NCI-H2107 (cell line): Measurements from ENCODE around the gene OSTC.
"Not testable (repeated sequence)": the region's sequence is repeated elsewhere in the genome, so short reads cannot be mapped to it uniquely, and the experiment has no call there.

Experiments used
- DNase-seq: peaks from one replicate; lab custom pipeline; 2025; lab: John Stamatoyannopoulos, UW

The OSTC gene

DNA sequence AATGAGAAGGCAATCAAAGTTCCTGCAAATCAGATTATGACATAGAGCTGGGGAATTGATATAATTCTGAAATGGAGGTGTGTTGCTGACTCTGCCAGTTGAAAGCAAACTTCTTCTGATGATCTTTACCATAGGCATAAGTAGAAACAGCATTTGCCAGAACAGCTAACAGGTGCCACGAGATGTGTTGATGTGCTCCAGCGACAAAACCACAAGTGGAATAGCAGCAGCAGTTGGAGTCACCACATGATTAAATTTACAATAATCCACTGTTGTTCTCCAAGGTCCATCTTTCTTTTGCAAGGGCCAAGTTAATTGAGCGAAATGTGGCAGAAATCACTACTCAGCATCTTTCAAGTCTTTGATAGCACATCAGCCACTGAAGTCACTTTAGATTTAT lies 3.7 kb upstream of the OSTC start:
- DNase-seq: no peak

DNA sequence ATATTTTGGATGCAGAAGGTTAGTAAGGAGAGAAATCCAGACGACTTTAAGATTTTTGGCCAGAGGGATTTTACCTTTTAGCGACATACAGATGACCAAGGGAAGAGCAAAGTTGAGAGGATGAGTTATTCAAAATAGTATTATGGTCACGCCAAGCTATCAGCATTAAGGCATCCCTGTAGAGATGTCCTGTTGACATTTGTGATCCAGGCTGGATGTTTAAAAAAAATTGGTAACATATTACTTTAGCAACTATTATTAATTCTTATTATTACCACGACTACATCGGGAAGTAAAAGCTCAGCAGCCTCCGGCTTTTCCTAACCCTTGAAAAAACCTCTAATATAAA lies 562 bp upstream of the OSTC start:
- DNase-seq: no peak

- no peak for DNase-seq
These were observed 804 bp downstream of the OSTC start for GRCh38 chr4:108651014-108651791.

DNA sequence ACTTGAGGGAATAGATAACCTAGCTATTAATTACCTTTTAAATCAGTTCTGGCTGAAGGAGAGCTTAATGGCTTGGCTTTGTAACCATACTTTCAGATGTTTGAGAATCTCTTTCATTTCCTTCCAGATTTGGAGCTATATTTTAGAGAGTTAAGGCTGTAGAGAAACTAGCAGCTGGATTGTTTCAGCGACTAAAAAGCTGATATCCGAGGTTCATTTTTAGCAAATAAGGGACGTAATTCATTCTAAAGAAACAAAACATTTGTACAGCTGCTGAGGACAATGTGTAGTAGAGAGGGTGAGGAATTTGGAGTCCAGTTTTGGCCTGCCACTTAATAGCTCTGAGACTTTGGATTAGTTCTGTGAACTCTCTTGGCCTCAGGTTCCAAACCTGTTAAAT lies 12.2 kb downstream of the OSTC start:
- no peak for DNase-seq

DNA sequence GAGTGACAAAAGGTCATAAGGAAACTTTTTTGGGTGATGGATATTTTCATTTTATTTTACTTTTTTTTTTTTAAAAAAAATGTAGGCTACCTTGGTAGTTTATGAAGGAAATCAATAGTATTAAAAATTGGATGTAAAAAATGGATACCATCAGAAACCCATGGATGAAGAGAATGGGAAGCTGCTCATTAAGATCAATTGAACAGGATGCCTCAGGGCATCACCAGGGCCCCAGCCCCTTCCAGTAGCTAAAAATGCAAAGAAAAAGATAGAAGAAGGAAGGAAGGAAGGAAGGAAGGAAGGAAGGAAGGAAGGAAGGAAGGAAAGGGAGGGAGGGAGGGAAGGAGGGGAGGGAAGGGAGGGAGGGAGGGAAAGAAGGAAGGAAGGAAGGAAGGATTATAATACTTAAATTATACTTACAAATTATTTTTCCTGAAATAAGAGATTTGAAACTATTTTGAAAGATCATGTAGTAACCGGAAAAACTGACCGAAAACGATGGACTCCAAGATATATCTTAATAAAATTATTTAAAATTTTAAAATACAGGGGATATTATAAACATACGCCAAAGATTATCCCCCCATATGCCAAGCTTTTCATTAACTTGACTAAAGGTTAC lies 24.1 kb downstream of the OSTC start:
- DNase-seq: no peak

DNA sequence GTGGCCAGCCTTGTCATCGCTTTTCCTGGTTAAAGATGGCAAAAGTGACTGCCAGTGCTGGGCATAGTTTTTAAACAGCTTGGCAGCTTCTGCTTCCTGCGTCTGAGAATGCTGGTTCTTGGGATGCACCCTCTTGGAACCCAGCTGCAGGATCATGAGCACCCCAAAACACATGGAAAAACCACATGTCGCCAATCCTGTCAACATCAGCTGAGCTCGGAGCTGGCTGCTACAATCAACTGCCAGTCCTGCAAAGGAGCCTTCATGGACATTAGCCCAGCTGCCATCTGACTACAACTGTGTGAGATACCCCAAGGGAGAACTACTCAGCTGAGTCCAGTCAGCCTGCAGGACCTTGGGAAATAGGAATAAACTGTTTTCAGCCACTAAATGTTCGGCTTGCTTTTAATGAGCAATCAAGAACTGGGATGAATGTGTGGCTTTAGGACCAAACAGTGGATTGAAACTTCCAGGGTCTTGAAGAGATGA lies 31.0 kb downstream of the OSTC start:
- no peak for DNase-seq

DNA sequence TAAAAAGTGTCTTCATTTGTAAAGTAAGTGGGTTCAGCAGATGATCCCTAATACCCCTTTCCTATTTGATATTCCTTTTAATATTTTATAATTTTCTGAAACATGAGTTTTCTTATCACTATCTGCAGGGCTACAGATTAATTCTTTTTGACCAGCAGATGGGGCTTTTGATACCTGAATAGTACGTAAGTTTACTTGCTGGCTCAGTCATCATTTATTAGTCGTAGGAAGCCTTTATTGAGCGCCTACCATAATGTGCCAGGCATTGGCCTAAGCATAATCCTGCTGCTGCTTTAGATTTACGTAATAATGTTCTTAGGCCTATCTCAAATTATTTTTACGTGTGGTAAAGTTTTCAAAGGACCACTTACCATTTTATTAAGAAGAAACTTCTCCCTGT lies 33.1 kb downstream of the OSTC start:
- DNase-seq: no peak

DNA sequence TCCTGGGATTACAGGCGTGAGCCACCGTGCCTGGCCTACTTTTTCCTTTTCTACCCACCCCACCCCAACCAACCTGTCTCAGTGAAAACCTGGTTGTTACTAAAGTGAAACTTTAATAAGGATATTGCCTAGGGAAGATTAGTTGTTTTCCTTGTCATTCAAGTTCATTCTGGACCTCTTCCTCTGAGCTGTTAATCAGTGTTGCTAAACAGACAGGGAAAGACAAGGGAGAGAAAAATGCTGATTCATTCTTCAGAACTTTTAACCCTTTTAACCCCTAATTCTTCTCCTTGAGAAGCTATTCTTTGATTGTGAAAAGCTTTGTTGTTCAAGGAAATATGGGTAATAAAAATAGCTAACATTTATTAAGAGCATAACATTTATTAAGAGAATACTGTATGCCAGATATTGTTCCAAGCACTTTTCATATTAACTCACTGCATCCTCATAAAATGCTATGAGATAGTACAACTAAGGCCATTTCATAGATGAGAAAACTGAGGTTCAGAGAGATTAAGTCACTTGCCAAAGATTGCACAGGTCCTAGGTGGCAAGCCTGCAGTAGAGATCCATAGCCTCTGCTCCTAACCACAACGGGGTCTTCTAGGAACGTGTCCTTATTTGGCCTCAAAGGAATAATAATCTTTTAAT lies 34.8 kb downstream of the OSTC start:
- no peak for DNase-seq

GRCh38 chr4:108690738-108691137 lies 40.3 kb downstream of the OSTC start:
- no peak for DNase-seq

DNA sequence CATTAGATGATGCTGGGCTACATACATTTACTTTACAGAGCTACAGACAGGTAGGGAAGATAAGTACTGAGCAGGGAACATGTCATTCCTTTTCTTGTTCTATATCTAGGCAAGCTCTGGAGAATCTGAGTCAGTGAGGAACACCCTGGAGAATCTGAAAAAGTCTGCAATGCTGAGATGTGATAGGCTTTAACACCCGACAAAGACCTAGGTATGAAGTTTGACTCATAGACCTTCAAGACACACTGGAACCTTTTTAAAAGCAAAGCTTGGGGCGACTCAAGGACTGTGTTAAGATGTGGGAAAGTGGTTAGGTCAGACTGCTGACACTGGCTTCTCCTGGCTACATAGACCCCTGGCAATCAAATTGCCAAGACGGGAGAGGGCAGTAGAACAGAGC lies 42.8 kb downstream of the OSTC start:
- DNase-seq: no peak

- no peak for DNase-seq
These were observed 43.4 kb downstream of the OSTC start for GRCh38 chr4:108693819-108694218.

DNA sequence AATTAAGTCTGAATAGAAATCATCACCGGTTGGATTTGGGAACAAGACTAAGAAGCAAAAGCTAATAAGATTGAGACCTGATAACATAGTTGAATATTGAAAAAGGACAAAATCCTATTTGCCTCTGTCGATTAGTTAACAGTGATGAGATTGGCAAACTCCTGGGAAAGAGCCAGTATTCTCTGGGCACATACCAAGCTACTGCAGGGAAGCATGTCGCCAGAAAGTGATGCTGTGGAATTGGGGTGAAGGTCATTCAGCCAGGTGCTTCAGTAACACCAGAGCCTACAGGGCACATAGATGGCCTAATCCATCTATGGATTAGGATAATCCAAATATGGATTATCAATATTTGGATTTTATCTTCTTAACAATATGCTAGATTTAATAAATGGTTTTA lies 44.0 kb downstream of the OSTC start:
- DNase-seq: no peak

- no peak for DNase-seq
These were observed 44.7 kb downstream of the OSTC start for GRCh38 chr4:108695062-108695461.

- DNase-seq: no peak
These were observed 45.8 kb downstream of the OSTC start for GRCh38 chr4:108696160-108696559.

DNA sequence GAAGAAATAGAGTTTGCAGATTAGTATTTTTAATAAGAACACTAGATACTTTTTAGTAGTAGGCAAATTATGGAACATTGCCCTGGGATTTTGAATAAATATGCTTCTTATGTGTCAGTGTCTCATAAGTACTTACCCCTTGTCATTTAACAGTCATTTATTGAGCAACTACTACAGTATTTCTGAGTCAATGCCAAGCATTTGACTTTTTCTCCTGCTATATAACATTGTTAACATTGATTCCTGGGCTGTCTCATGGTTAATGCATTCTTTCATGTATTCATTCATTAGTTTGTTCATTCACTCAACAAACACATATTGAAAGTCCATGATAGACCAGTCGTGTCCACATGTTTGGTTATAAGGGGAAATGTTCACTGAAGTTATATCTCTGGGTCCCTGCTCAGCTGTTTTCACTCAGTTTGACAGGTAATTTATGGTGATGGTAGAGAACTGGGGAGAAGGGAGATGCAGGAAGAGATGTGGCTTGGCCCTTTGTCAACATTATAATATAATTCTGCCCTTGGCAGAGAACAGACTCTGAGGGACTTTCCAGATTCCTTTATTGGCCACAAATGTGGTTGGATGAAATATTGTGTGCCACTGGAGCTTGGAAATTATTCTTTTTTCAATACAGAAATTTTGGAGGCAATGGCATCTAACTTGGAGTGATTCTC lies 49.8 kb downstream of the OSTC start:
- no peak for DNase-seq

DNA sequence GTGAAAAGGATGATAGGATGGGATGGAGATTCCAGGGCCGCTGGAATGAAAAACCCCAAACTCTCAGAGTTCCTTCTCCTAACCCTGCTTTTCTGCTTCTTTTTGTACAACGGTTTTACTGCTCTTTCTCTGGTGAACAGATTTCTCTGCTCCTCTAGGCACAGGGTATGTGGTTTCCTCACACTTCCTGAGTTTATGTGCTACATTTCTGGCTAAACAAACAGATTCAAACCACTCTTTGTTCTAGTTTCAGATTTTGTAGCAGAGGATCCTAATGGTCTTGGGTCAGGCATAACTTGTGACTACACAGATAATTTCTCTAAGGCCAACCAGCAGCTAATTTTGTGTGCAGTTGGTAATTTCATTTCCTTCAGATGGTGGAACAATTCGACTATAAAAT lies 52.6 kb downstream of the OSTC start:
- no peak for DNase-seq

DNA sequence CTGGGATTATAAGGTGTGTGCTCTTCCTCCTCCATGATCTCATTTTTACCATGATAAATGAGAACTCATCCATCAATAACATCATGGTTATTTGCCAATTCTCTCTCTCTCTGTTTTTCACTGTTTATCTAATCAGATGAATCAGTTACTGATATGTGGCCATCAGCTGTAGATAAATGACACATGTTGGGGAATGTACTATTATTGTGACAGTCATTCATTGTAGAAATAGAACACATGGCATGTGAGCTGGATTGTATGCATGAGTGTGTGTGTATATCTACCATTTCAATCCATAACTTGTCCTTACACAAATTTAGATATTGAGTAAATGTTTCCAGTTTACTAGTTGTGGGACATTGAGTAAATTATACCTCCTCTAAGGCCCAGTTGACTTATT lies 53.0 kb downstream of the OSTC start:
- no peak for DNase-seq

- no peak for DNase-seq
These were observed 53.6 kb downstream of the OSTC start for GRCh38 chr4:108703966-108704365.

- no peak for DNase-seq
These were observed 55.9 kb downstream of the OSTC start for GRCh38 chr4:108706289-108706688.

DNA sequence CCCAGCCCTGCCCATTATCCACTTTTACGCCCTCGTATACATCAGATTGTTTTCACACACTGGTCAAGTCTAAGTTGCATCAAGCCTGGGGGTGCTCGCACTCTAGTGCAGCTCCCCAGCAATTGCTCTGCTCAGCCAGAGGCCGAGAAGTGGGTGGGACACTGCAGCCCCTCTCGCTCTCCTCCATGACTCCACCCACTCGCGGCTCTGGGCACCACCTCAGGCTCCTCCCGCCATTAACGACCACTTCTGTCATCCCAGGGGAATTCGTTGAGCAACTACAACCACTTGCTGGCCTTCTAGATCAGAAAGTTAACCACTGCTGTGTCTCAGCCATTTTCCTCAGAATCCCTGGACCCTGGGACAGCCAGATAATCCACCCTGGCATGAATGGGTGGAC lies 58.8 kb downstream of the OSTC start:
- DNase-seq: no peak

GRCh38 chr4:108709722-108710121 lies 59.3 kb downstream of the OSTC start:
- no peak for DNase-seq

DNA sequence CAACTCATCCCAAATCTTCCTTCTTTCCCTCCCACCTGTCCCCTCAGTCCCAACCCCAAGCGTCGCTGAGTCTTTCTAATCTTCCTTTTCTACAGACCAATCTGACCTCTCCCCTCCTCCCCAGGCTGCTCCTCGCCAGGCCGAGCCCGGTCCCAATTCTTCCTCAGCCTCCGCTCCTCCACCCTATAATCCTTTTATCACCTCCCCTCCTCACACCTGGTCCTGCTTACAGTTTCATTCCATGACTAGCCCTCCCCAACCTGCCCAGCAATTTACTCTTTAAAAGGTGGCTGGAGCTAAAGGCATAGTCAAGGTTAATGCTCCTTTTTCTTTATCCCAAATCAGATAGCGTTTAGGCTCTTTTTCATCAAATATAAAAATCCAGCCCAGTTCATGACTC lies 60.2 kb downstream of the OSTC start:
- DNase-seq: not testable (repeated sequence)

- no peak for DNase-seq
These were observed 64.5 kb downstream of the OSTC start for GRCh38 chr4:108714880-108715279.
